ENCODE results near the gene NCKIPSD.
A peak's percentile ranks its signal among the peaks of the same experiment; 100 is the strongest.

Gene NCKIPSD

GRCh38 chr3:48635222-48636021 lies 50.3 kb downstream of the NCKIPSD start, which contains the start of gene SLC26A6:
TSS of gene SLC26A6 (minus strand) at chr3:48635461. CDS start at chr3:48635393, 68 bp downstream.
- Histone ChIP-seq H3K27ac (ENCODE audit: low read length) (no peak within 1 kb of the TSS), H3K9me3 (ENCODE audit: control insufficient read depth, low read depth, low read length) (no peaks in the 10 kb centered on the region), H3K9ac (ENCODE audit: low read length) (peak within 1 kb of the TSS; percentile 61), H3K27me3 (ENCODE audit: control insufficient read depth, insufficient read depth, low read length) (no peaks in the 10 kb centered on the region), H3K36me3 (ENCODE audit: control insufficient read depth, low read depth, low read length) (peaks cover 27% of the 10 kb centered on the region), H3K4me1 (ENCODE audit: control insufficient read depth, low read depth, low read length) (peaks cover 16% of the 10 kb centered on the region), H3K4me3 (ENCODE audit: low read length) (peak within 1 kb of the TSS; percentile 53)

GRCh38 chr3:48634661-48635221 lies 51.0 kb downstream of the NCKIPSD start:
- Histone ChIP-seq H3K27me3 (ENCODE audit: control insufficient read depth, insufficient read depth, low read length) (no peaks in the 10 kb centered on the region), H3K9ac (ENCODE audit: low read length) (peak overlapping the region; percentile 61), H3K4me1 (ENCODE audit: control insufficient read depth, low read depth, low read length) (peaks cover 16% of the 10 kb centered on the region), H3K4me3 (ENCODE audit: low read length) (peak overlapping the region; percentile 53), H3K36me3 (ENCODE audit: control insufficient read depth, low read depth, low read length) (peaks cover 34% of the 10 kb centered on the region), H3K27ac (ENCODE audit: low read length) (no peak overlapping the region), H3K9me3 (ENCODE audit: control insufficient read depth, low read depth, low read length) (no peaks in the 10 kb centered on the region)

- peaks cover 34% of the 10 kb centered on the region for H3K36me3 ChIP-seq (ENCODE audit: control insufficient read depth, low read depth, low read length)
- H3K9ac ChIP-seq (ENCODE audit: low read length) = no peak overlapping the region
- H3K9me3 ChIP-seq (ENCODE audit: control insufficient read depth, low read depth, low read length) = no peaks in the 10 kb centered on the region
- peaks cover 16% of the 10 kb centered on the region for H3K4me1 ChIP-seq (ENCODE audit: control insufficient read depth, low read depth, low read length)
- no peaks in the 10 kb centered on the region for H3K27me3 ChIP-seq (ENCODE audit: control insufficient read depth, insufficient read depth, low read length)
- H3K27ac ChIP-seq (ENCODE audit: low read length) = no peak overlapping the region
- no peak overlapping the region for H3K4me3 ChIP-seq (ENCODE audit: low read length)
Observed at GRCh38 chr3:48633743-48634142, 52.0 kb downstream of the NCKIPSD start.

GRCh38 chr3:48633256-48633655 lies 52.5 kb downstream of the NCKIPSD start:
- H3K9ac ChIP-seq (ENCODE audit: low read length) = no peak overlapping the region
- H3K27ac ChIP-seq (ENCODE audit: low read length) = no peak overlapping the region
- H3K4me3 ChIP-seq (ENCODE audit: low read length) = no peak overlapping the region

DNA sequence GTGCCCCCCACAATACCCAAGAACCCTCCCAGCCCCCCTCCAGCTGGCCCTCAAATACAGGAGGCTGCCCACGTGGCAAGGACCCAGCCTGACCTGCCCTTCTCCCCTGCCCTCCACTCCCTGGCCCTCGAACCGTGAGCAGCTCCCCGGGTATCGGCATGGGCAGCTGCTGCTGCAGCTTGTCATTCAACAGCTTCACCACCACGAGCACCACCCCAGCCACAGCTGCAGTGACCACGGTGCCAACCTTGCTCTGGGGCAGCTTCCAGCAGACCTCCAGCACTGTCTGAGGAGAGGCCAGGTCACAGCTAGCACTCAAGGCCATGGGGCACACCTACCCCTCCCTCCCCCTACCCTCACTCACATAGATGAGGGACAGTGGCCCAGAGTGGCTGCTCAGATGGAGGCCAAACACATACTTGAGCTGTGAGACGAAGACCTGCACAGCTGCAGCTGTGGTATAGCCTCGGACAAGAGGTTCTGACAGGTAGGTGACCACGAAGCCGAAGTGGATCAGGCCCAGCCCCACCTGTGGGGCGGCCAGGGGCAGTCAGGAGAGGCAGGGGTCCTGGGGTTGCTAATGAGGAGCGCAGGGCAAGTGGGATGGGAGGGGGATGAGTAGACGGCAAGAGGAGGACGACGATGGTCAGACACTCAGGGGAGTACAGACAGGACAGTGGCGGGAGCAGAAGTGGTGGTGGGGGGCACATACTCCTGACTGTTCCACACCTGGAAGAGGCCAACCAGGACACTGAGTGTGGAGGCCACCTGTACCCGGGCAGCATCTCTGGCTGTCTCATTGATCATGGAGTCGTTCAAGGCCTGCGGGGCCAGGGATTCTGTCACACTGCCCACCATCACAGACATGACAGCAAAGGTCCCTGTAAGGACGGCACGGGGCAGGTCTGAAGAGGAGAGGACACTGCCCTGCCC lies 53.9 kb downstream of the NCKIPSD start:
- no peak overlapping the region for H3K9ac ChIP-seq (ENCODE audit: low read length)
- no peak overlapping the region for H3K4me3 ChIP-seq (ENCODE audit: low read length)
- H3K27ac ChIP-seq (ENCODE audit: low read length) = no peak overlapping the region
- peaks cover 12% of the 10 kb centered on the region for H3K4me1 ChIP-seq (ENCODE audit: control insufficient read depth, low read depth, low read length)
- no peaks in the 10 kb centered on the region for H3K9me3 ChIP-seq (ENCODE audit: control insufficient read depth, low read depth, low read length)
- peaks cover 49% of the 10 kb centered on the region for H3K36me3 ChIP-seq (ENCODE audit: control insufficient read depth, low read depth, low read length)
- H3K27me3 ChIP-seq (ENCODE audit: control insufficient read depth, insufficient read depth, low read length) = no peaks in the 10 kb centered on the region

More at GRCh38 chr3:48633256-48633655, 52.5 kb downstream of the NCKIPSD start:
- Histone ChIP-seq H3K36me3 (ENCODE audit: control insufficient read depth, low read depth, low read length) (peaks cover 36% of the 10 kb centered on the region), H3K4me1 (ENCODE audit: control insufficient read depth, low read depth, low read length) (peaks cover 16% of the 10 kb centered on the region), H3K9me3 (ENCODE audit: control insufficient read depth, low read depth, low read length) (no peaks in the 10 kb centered on the region), H3K27me3 (ENCODE audit: control insufficient read depth, insufficient read depth, low read length) (no peaks in the 10 kb centered on the region)

DNA sequence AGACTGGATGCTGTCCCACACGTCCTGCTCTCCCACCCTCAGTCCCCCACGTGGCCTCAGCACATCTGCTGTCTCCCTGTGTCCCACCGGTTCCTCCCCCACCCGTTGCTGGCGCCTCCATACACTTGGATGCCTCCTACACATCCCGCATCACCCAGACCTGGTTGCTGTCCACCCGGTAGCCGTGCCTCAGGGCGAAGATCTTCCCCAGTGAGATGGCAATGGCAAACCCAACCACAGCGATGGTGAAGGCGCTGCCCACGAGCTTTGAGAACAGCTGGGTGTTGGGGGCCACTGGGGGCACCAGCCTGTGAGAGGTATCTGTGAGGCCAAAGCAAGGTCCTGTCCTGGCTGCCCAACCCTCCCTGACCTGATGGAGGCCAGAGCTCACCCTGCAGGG lies 54.9 kb downstream of the NCKIPSD start:
- no peak overlapping the region for H3K9ac ChIP-seq (ENCODE audit: low read length)
- no peaks in the 10 kb centered on the region for H3K9me3 ChIP-seq (ENCODE audit: control insufficient read depth, low read depth, low read length)
- H3K4me1 ChIP-seq (ENCODE audit: control insufficient read depth, low read depth, low read length) = peaks cover 4% of the 10 kb centered on the region
- H3K27me3 ChIP-seq (ENCODE audit: control insufficient read depth, insufficient read depth, low read length) = no peaks in the 10 kb centered on the region
- no peak overlapping the region for H3K4me3 ChIP-seq (ENCODE audit: low read length)
- no peak overlapping the region for H3K27ac ChIP-seq (ENCODE audit: low read length)
- H3K36me3 ChIP-seq (ENCODE audit: control insufficient read depth, low read depth, low read length) = peaks cover 57% of the 10 kb centered on the region

- no peak overlapping the region for H3K9ac ChIP-seq (ENCODE audit: low read length)
- peaks cover 4% of the 10 kb centered on the region for H3K4me1 ChIP-seq (ENCODE audit: control insufficient read depth, low read depth, low read length)
- no peak overlapping the region for H3K27ac ChIP-seq (ENCODE audit: low read length)
- peaks cover 60% of the 10 kb centered on the region for H3K36me3 ChIP-seq (ENCODE audit: control insufficient read depth, low read depth, low read length)
- no peaks in the 10 kb centered on the region for H3K9me3 ChIP-seq (ENCODE audit: control insufficient read depth, low read depth, low read length)
- no peak overlapping the region for H3K4me3 ChIP-seq (ENCODE audit: low read length)
- no peaks in the 10 kb centered on the region for H3K27me3 ChIP-seq (ENCODE audit: control insufficient read depth, insufficient read depth, low read length)
Observed at GRCh38 chr3:48630407-48630806, 55.3 kb downstream of the NCKIPSD start.

GRCh38 chr3:48629894-48630293 lies 55.8 kb downstream of the NCKIPSD start:
- Histone ChIP-seq H3K27ac (ENCODE audit: low read length) (no peak overlapping the region), H3K27me3 (ENCODE audit: control insufficient read depth, insufficient read depth, low read length) (no peaks in the 10 kb centered on the region), H3K4me3 (ENCODE audit: low read length) (no peak overlapping the region), H3K9ac (ENCODE audit: low read length) (no peak overlapping the region), H3K36me3 (ENCODE audit: control insufficient read depth, low read depth, low read length) (peaks cover 65% of the 10 kb centered on the region), H3K9me3 (ENCODE audit: control insufficient read depth, low read depth, low read length) (no peaks in the 10 kb centered on the region), H3K4me1 (ENCODE audit: control insufficient read depth, low read depth, low read length) (peaks cover 4% of the 10 kb centered on the region)

DNA sequence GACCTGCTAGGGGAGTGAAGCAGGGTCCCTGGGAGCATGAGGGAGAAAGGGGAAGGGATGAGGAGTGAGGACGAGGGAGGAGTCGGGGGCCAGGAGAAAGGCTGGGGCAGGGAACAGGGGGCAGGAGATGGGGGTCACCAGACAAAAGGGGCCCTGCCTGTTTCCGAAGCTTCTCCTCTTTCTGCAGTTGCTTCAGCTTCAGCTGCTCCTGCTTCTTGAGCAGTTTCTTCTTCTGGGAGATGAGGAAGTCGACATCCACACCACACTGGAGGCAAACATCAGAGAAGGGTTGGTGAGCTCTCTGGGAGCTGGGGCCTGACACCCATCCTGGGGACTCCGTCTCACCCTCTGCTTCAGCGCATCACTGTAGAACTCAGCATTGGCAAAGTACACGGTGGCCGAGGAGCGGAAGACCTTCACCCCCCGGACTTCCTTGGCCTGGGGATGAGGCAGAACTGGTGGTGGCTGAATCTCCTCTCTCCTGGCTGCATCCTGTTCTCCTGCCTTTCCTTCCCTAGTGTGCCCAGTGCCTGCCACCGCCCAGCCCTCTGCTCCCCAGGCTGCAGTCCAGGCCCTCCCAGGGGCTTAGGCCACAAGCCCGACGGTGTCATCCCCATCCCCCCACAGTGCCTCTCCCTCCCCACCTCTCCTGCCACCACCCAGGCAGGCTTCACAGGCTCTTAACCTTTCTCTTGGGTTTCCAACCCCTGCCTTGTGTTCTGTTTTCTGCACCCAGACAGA lies 57.3 kb downstream of the NCKIPSD start:
- H3K27me3 ChIP-seq (ENCODE audit: control insufficient read depth, insufficient read depth, low read length) = no peaks in the 10 kb centered on the region
- no peaks in the 10 kb centered on the region for H3K4me1 ChIP-seq (ENCODE audit: control insufficient read depth, low read depth, low read length)
- no peak overlapping the region for H3K4me3 ChIP-seq (ENCODE audit: low read length)
- no peak overlapping the region for H3K27ac ChIP-seq (ENCODE audit: low read length)
- H3K9me3 ChIP-seq (ENCODE audit: control insufficient read depth, low read depth, low read length) = no peaks in the 10 kb centered on the region
- H3K9ac ChIP-seq (ENCODE audit: low read length) = no peak overlapping the region
- H3K36me3 ChIP-seq (ENCODE audit: control insufficient read depth, low read depth, low read length) = peaks cover 69% of the 10 kb centered on the region

GRCh38 chr3:48625600-48625999 lies 60.1 kb downstream of the NCKIPSD start:
- Histone ChIP-seq H3K9ac (ENCODE audit: low read length) (no peak overlapping the region), H3K36me3 (ENCODE audit: control insufficient read depth, low read depth, low read length) (peaks cover 48% of the 10 kb centered on the region), H3K27ac (ENCODE audit: low read length) (no peak overlapping the region), H3K4me1 (ENCODE audit: control insufficient read depth, low read depth, low read length) (no peaks in the 10 kb centered on the region), H3K27me3 (ENCODE audit: control insufficient read depth, insufficient read depth, low read length) (no peaks in the 10 kb centered on the region), H3K4me3 (ENCODE audit: low read length) (no peak overlapping the region), H3K9me3 (ENCODE audit: control insufficient read depth, low read depth, low read length) (no peaks in the 10 kb centered on the region)

DNA sequence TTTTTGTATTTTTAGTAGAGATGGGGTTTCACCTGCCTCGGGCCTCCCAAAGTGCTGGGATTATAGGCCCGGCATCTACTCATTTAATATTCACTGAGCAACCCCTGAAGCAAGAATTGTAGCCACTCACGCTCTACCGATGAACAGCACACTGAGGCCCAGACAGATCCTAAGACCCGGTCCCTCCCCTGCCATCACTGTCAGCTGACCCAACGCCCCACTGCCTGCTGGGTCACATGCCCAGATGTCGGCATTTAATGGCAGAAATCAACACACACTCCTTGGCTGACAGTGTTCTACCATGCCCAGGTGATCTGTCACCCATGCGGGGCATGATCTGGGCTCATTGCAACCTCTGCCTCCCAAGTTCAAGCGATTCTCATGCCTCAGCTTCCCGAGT lies 60.9 kb downstream of the NCKIPSD start:
- Histone ChIP-seq H3K27me3 (ENCODE audit: control insufficient read depth, insufficient read depth, low read length) (no peaks in the 10 kb centered on the region), H3K4me1 (ENCODE audit: control insufficient read depth, low read depth, low read length) (no peaks in the 10 kb centered on the region), H3K36me3 (ENCODE audit: control insufficient read depth, low read depth, low read length) (peaks cover 40% of the 10 kb centered on the region), H3K9me3 (ENCODE audit: control insufficient read depth, low read depth, low read length) (no peaks in the 10 kb centered on the region), H3K9ac (ENCODE audit: low read length) (no peak overlapping the region), H3K27ac (ENCODE audit: low read length) (no peak overlapping the region), H3K4me3 (ENCODE audit: low read length) (no peak overlapping the region)
